Measurements from ENCODE around the gene NPAP1. TPM values are rescaled to one million over a fixed set of nuclear protein-coding genes. Genes with fewer than 3 reads are reported as not detected.

Gene NPAP1
- total and polyA plus RNA-seq, 2 of the 13 experiments (the other 11 are each of a cell fraction or from before 2014, with no cell fraction given), result not detected

DNA sequence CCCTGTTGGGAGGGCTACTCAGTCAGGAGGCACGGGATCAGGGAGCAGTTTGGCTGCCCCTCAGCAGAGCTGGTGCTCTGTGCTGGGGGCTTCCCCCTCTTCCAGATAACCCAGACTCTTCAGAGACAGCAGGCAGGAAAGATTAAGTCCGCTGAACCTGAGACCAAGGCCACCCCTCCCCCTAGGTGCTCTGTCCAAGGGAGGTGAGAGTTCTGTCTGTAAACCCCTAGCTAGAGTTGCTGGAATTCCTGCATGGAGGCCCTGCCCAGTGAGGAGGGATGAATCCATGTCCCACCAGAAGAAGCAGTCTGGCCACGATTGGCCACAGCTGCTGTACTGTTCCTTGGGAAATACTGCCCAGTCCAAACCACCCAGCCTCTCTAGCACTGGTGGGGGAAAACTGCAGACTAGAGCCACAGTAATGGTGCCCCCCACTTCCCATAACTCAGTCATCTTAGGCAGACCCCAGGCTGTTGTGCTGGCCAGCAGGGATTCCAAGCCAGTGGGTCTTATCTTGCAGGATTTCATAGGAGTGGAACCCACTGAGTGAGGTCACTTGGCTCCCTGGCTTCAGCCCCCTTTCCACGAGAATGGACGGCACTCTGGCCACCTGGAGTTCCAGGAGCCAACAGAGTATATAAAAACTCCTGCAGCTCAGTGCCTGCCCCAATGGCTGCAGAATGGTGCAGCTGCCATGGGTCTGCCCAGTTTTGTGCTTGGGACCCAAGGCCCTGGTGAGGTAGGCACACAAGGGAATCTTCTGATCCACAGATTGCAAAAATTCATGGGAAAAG, 42.9 kb downstream of the NPAP1 start:
- H3K27me3 ChIP-seq (ENCODE audit: control insufficient read depth in 1 of 2, insufficient read depth in 2 of 2, low read length in 2 of 2), result no peaks in the 10 kb centered on the region
- ChIA-PET POLR2A (no interaction called here), CTCF (ENCODE audit: low intra/inter-chr PET ratio, low total read pairs) (no interaction called here)
- DNase-seq (ENCODE audit: low spot score), result no peak
- no peaks in the 10 kb centered on the region for H3K79me2 ChIP-seq (ENCODE audit: insufficient read depth, low read length)
- H4K20me1 ChIP-seq (ENCODE audit: insufficient read depth, low read length), result no peaks in the 10 kb centered on the region
- no peak overlapping the region for H3K4me2 ChIP-seq (ENCODE audit: low read depth, low read length)
- ATAC-seq, result no peak
- WGBS (ENCODE audit: low lambda C conversion rate), result no CpG with 5 or more reads among the region's 5 CpGs
- in situ Hi-C loops (cut with HindIII; ENCODE audit: extremely low pct_ligation_motif_present, low pct_unique_long_range_greater_than_20kb), result no loop called here
- H3K9me3 ChIP-seq (ENCODE audit: low read length), result peaks cover 78% of the 10 kb centered on the region
- TF ChIP-seq SYNCRIP (IDR thresholded peaks at IDR 0.05; ENCODE audit: insufficient read depth, low read depth, low read length), result no peak
- TF ChIP-seq ZKSCAN8 (CRISPR knock-in tag; IDR thresholded peaks at IDR 0.05; ENCODE audit: borderline replicate concordance), result no peak
- TF ChIP-seq KLF11 (CRISPR knock-in tag; IDR thresholded peaks at IDR 0.05), result no peak
- TF ChIP-seq, protein P1, sequence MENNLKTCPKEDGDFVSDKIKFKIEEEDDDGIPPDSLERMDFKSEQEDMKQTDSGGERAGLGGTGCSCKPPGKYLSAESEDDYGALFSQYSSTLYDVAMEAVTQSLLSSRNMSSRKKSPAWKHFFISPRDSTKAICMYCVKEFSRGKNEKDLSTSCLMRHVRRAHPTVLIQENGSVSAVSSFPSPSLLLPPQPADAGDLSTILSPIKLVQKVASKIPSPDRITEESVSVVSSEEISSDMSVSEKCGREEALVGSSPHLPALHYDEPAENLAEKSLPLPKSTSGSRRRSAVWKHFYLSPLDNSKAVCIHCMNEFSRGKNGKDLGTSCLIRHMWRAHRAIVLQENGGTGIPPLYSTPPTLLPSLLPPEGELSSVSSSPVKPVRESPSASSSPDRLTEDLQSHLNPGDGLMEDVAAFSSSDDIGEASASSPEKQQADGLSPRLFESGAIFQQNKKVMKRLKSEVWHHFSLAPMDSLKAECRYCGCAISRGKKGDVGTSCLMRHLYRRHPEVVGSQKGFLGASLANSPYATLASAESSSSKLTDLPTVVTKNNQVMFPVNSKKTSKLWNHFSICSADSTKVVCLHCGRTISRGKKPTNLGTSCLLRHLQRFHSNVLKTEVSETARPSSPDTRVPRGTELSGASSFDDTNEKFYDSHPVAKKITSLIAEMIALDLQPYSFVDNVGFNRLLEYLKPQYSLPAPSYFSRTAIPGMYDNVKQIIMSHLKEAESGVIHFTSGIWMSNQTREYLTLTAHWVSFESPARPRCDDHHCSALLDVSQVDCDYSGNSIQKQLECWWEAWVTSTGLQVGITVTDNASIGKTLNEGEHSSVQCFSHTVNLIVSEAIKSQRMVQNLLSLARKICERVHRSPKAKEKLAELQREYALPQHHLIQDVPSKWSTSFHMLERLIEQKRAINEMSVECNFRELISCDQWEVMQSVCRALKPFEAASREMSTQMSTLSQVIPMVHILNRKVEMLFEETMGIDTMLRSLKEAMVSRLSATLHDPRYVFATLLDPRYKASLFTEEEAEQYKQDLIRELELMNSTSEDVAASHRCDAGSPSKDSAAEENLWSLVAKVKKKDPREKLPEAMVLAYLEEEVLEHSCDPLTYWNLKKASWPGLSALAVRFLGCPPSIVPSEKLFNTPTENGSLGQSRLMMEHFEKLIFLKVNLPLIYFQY (CRISPR knock-in tag; IDR thresholded peaks at IDR 0.05; ENCODE audit: borderline replicate concordance), result no peak
- TF ChIP-seq, protein P2, sequence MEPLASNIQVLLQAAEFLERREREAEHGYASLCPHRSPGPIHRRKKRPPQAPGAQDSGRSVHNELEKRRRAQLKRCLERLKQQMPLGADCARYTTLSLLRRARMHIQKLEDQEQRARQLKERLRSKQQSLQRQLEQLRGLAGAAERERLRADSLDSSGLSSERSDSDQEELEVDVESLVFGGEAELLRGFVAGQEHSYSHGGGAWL (CRISPR knock-in tag; IDR thresholded peaks at IDR 0.05), result no peak
- no peak for TF ChIP-seq NR2F1 (CRISPR knock-in tag; IDR thresholded peaks at IDR 0.05)
- intact Hi-C loops (cut with micrococcal nuclease; ENCODE audit: unreplicated experiment), result no loop called here
- H3K4me1 ChIP-seq (ENCODE audit: insufficient read depth, low read length), result no peaks in the 10 kb centered on the region
- no peak for FAIRE-seq
- H3K4me3 ChIP-seq (replicated peaks in 1 of 3; ENCODE audit: insufficient read depth in 1 of 3, low read depth in 2 of 3, low read length in 3 of 3), result no peak overlapping the region
- H2AFZ ChIP-seq (ENCODE audit: low read length), result no peak overlapping the region
- H3K9ac ChIP-seq (ENCODE audit: insufficient read depth, low read depth, low read length), result no peak overlapping the region
- H3K27ac ChIP-seq (ENCODE audit: extremely low read length, insufficient read depth, low read length), result no peak overlapping the region
- H3K36me3 ChIP-seq (replicated peaks in 1 of 2; ENCODE audit: control insufficient read depth in 1 of 2, insufficient read depth in 2 of 2, low read length in 2 of 2), result no peaks in the 10 kb centered on the region
- no TSS peak for BruUV-seq (replicated peaks)
